Peyer's patch (tissue), 4 donors: ENCODE data around the gene DDOST. TPM values are rescaled to one million over a fixed set of nuclear protein-coding genes. Genes with fewer than 3 reads are reported as not detected.

ENCODE experiments used
- DNase-seq, 3 donors: peaks; one replicate each; pipeline ENCODE4 v3.0.0-alpha.2; 2017 to 2019
- H3K27ac ChIP-seq, 4 donors: fragments of 200-600 bp; sonication (generic); one replicate each; pipeline ENCODE4 v1.5.1; 2016 to 2019
- H3K27me3 ChIP-seq, 2 donors: fragments of 200-600 bp; sonication (generic); one replicate each; pipeline ENCODE4 v1.5.1; 2019
- H3K36me3 ChIP-seq, 3 donors: fragments of 200-600 bp; sonication (generic); one replicate each; pipeline ENCODE4 v1.5.1; 2016 to 2019
- H3K4me1 ChIP-seq, 4 donors: fragments of 200-600 bp; sonication (generic); one replicate each; pipeline ENCODE4 v1.5.1; 2016 to 2019
- H3K4me3 ChIP-seq, 4 donors: fragments of 200-600 bp; sonication (generic); 1 replicate in 3 of 4; 2 replicates in 1 of 4; pipeline ENCODE4 v1.5.1; 2016 to 2019; ENCODE audit warnings: mild to moderate bottlenecking in 1 of 4
- H3K9me3 ChIP-seq, 4 donors: fragments of 200-600 bp; sonication (generic); one replicate each; pipeline ENCODE4 v1.5.1; 2016 to 2019; ENCODE audit warnings: mild to moderate bottlenecking in 1 of 4
- CTCF ChIP-seq, 6 experiments: fragments of 450-650 bp in 4 of 6; fragments of 200-600 bp in 2 of 6; sonication (generic) in 1 of 6; IDR thresholded peaks; one replicate each; pipeline ENCODE4 v1.5.1; 2017 to 2019; ENCODE audit warnings: antibody characterized with exemption in 6 of 6, mild to moderate bottlenecking in 3 of 6, moderate library complexity in 1 of 6
- POLR2A ChIP-seq, 2 donors: fragments of 450-650 bp; IDR thresholded peaks; one replicate each; pipeline ENCODE4 v1.5.1; 2017; ENCODE audit warnings: antibody characterized with exemption in 2 of 2, mild to moderate bottlenecking in 2 of 2, moderate library complexity in 2 of 2
- total RNA-seq, 4 donors: library from RNA; depleted of rRNA; stranded (reverse); fragments of >200 nt; gene quantifications; one replicate each; pipeline ENCODE4 v1.1.0, GENCODE V29; 2016

DDOST gene
- total RNA-seq, 4 donors from 2014 or later, result 44.6 to 145 (median 126) TPM

GRCh38 chr1:20641975-20642374 lies 19.2 kb downstream of the DDOST start:
- no peaks in the 10 kb centered on the region for H3K9me3 ChIP-seq
- no peak for DNase-seq
- no peak for TF ChIP-seq CTCF (IDR thresholded peaks at IDR 0.05)
- no peak for TF ChIP-seq POLR2A (IDR thresholded peaks at IDR 0.05)
- no peak overlapping the region for H3K4me3 ChIP-seq
- H3K27me3 ChIP-seq, result no peaks in the 10 kb centered on the region
- peaks cover 0 to 88% (median 0%) of the 10 kb centered on the region in 3 donors for H3K36me3 ChIP-seq
- H3K4me1 ChIP-seq, result no peaks in the 10 kb centered on the region
- no peak overlapping the region for H3K27ac ChIP-seq

- H3K9me3 ChIP-seq, result no peaks in the 10 kb centered on the region
- peaks cover 0 to 79% (median 0%) of the 10 kb centered on the region in 3 donors for H3K36me3 ChIP-seq
- TF ChIP-seq POLR2A (IDR thresholded peaks at IDR 0.05) (no peak), CTCF (IDR thresholded peaks at IDR 0.05) (peak; percentile 62 to 87 (median 76))
- no peaks in the 10 kb centered on the region for H3K27me3 ChIP-seq
- no peak overlapping the region for H3K4me3 ChIP-seq
- peak in 2 of 3 donors; percentile 39 to 83 for DNase-seq
- peaks cover 0 to 2% (median 0%) of the 10 kb centered on the region in 4 donors for H3K4me1 ChIP-seq
- H3K27ac ChIP-seq, result no peak overlapping the region
These were observed 21.0 kb downstream of the DDOST start for GRCh38 chr1:20640183-20640597.

GRCh38 chr1:20636785-20637347 lies 24.3 kb downstream of the DDOST start:
- no peak for DNase-seq
- H3K27ac ChIP-seq, result no peak overlapping the region
- H3K4me3 ChIP-seq, result no peak overlapping the region
- peaks cover 0 to 11% (median 4%) of the 10 kb centered on the region in 4 donors for H3K4me1 ChIP-seq
- TF ChIP-seq POLR2A (IDR thresholded peaks at IDR 0.05) (no peak), CTCF (IDR thresholded peaks at IDR 0.05) (no peak)
- H3K27me3 ChIP-seq, result no peaks in the 10 kb centered on the region
- H3K9me3 ChIP-seq, result no peaks in the 10 kb centered on the region
- peaks cover 0 to 46% (median 0%) of the 10 kb centered on the region in 3 donors for H3K36me3 ChIP-seq

GRCh38 chr1:20634594-20635084 lies 26.5 kb downstream of the DDOST start:
- H3K36me3 ChIP-seq, result peaks cover 0 to 24% (median 0%) of the 10 kb centered on the region in 3 donors
- TF ChIP-seq POLR2A (IDR thresholded peaks at IDR 0.05) (no peak), CTCF (IDR thresholded peaks at IDR 0.05) (no peak)
- DNase-seq, result peak in 1 of 3 donors; percentile 52
- H3K4me1 ChIP-seq, result peaks cover 0 to 11% (median 4%) of the 10 kb centered on the region in 4 donors
- no peaks in the 10 kb centered on the region for H3K9me3 ChIP-seq
- H3K27me3 ChIP-seq, result no peaks in the 10 kb centered on the region
- H3K4me3 ChIP-seq, result peak overlapping the region; percentile 87 to 99 (median 98)
- H3K27ac ChIP-seq, result peak overlapping the region in 2 of 4 donors; percentile 94 to 96

- DNase-seq, result no peak
- no peak for TF ChIP-seq POLR2A (IDR thresholded peaks at IDR 0.05)
- no peak for TF ChIP-seq CTCF (IDR thresholded peaks at IDR 0.05)
These were observed 27.0 kb downstream of the DDOST start for GRCh38 chr1:20634065-20634593.

More at GRCh38 chr1:20634065-20634593, 27.0 kb downstream of the DDOST start:
- H3K36me3 ChIP-seq, result peaks cover 0 to 18% (median 0%) of the 10 kb centered on the region in 3 donors
- peak overlapping the region; percentile 87 to 99 (median 98) for H3K4me3 ChIP-seq
- peaks cover 0 to 11% (median 4%) of the 10 kb centered on the region in 4 donors for H3K4me1 ChIP-seq
- no peaks in the 10 kb centered on the region for H3K9me3 ChIP-seq
- H3K27me3 ChIP-seq, result no peaks in the 10 kb centered on the region
- H3K27ac ChIP-seq, result peak overlapping the region; percentile 90 to 96 (median 94)
